Epithelial cell of esophagus (primary cell): ENCODE data around the gene CHAF1A.

Experiments
- DNase-seq: peaks from one replicate; pipeline ENCODE4 v3.0.0; 2010; ENCODE audit warnings: low read depth
- H3K4me3 ChIP-seq: 2 replicates; pipeline ENCODE4 v1.5.1; 2011; ENCODE audit warnings: mild to moderate bottlenecking, low read length, control low read depth
- TF ChIP-seq, protein P1 (sequence below): IDR thresholded peaks from 2 replicates; pipeline ENCODE4 v1.5.1; 2011; ENCODE audit warnings: low read depth, mild to moderate bottlenecking, low read length, control low read depth, inconsistent platforms; ENCODE audit not compliant: insufficient read depth; ENCODE audit errors: missing control alignments

Gene CHAF1A

DNA sequence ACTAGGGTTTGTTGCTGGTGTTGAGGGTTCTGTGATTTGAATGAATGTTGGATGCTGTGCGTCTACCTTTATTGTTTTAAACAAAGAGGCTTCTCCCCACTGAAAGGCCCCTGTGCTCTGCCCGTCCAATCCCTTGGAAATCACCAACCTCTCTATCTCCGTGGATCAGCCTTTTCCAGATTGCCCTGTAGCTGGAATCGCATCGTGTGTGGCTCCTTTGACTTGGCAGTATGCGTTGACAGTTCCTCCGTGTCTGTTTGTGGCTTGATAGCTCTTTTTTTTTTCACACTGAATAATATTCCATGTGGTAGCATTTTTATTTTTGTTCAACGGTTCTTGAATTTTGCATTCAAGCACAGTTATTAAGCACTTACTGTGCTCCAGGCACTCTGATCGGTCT lies 32.0 kb downstream of the CHAF1A start:
- H3K4me3 ChIP-seq = no peak overlapping the region
- TF ChIP-seq, protein P1, sequence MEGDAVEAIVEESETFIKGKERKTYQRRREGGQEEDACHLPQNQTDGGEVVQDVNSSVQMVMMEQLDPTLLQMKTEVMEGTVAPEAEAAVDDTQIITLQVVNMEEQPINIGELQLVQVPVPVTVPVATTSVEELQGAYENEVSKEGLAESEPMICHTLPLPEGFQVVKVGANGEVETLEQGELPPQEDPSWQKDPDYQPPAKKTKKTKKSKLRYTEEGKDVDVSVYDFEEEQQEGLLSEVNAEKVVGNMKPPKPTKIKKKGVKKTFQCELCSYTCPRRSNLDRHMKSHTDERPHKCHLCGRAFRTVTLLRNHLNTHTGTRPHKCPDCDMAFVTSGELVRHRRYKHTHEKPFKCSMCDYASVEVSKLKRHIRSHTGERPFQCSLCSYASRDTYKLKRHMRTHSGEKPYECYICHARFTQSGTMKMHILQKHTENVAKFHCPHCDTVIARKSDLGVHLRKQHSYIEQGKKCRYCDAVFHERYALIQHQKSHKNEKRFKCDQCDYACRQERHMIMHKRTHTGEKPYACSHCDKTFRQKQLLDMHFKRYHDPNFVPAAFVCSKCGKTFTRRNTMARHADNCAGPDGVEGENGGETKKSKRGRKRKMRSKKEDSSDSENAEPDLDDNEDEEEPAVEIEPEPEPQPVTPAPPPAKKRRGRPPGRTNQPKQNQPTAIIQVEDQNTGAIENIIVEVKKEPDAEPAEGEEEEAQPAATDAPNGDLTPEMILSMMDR = no peak
- DNase-seq = no peak

DNA sequence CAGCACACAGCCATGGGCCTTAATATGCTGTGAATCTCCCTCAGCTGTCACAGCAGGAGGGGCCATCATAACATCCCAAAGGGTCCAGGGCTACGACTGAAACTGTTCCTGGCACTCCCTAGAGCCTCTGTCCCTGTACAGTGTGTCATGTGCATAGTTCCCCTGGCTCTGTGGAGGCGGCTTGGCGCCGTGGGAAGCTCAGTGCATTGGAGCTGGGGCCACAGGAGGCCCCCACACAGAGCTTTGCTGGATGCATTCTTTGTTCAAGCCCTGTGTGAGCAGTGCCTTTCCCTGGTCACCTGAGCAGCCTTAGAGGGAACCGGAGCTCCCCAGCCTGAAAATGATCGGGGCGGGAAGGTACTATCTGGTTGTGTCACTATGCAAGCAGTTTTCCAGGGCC lies 33.8 kb downstream of the CHAF1A start:
- no peak for DNase-seq
- no peak overlapping the region for H3K4me3 ChIP-seq
- TF ChIP-seq, protein P1 = no peak

DNA sequence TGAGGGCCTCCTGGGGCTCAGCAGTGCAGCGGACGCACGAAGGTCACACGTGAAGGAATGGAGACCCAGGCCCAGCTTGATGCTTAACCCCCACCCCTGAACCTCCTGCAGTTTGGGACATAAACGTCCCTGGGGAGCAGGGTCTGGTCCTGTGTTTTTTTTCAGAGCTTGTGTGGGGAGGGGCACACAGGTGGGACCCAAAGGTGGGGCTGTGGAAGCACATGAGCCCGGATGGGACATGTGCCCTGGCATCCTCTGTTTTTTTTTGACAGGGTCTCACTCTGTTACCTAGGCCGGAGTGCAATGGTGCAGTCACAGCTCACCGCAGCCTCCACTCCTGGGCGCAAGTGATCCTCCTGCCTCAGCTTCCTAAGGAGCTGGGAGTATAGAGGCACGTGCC lies 34.7 kb downstream of the CHAF1A start:
- DNase-seq = no peak
- no peak overlapping the region for H3K4me3 ChIP-seq
- TF ChIP-seq, protein P1 = no peak

DNA sequence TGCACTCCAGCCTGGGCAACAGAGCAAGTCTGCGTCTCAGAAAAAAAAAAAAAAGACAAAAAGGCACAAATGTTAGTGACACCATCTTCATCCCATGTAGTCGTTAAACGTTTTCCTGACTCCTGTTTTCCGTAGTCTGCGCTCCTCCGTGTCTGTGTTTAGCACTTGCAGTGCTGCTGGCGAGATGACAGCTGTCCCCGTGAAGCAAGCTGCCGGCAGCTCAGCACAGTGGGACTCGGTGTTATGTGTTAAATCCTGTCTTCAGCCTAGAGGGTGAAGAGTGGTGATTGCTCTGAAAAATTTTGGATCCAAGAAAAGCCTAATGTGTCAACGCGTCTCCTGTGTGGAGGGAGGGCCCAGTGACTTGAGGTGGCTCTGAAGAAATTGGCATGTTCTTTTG lies 36.8 kb downstream of the CHAF1A start:
- DNase-seq = no peak
- TF ChIP-seq, protein P1 = no peak
- H3K4me3 ChIP-seq = no peak overlapping the region

DNA sequence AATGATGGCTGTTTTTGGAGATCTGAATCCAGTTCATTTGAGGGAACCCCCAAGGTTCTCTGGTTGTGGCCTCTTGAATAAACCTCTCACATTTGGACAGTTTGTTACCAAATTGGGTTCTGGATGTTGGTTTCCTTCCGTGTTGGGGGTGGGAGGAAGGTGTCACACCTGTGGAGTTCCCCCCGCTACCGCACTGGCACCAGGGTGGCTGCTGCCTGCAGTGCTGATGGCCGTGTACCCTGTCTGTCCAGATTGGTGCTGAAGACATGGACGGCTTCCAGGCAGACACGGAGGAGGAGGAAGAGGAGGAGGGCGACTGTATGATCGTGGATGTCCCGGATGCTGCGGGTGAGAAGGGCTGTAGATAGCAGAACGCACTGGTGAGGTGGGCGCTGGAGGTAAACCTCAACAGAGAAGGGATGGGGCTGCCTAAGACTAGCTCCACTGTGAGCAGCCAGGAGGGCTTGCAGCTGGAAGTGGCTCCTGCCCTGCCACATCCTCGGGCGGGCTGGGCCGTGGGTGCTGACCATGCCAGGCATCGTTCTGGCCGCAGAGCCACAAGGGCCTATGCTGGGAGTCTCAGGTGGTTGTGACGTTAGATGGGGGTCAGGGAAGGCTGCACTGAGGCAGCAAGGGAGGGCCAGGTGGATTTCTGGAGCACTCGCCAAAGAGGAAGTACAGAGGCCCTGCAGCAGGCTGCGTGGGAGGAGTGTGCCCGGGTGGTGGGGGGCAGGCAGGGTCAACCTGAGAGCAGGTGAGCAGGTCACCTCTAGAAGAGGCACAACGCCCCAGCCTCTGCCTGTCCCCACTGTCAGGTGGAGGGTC lies 39.8 kb downstream of the CHAF1A start:
- TF ChIP-seq, protein P1 = no peak
- no peak overlapping the region for H3K4me3 ChIP-seq
- no peak for DNase-seq

DNA sequence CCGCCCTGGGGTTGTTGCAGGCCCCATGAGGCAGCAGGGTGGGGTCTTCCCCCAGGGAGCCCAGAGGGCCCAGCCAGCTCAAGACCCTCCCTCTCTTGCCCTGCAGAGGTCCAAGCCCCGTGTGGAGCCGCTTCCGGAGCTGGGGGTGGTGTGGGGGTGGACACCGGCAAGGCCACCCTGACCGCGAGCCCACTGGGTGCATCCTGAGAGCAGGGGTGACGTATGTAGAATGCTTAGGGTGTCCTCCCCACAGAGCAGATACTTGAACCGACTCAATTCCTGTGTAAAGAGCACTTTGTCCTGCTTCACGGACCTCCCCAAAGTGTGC lies 40.3 kb downstream of the CHAF1A start:
- no peak for DNase-seq
- no peak overlapping the region for H3K4me3 ChIP-seq
- TF ChIP-seq, protein P1 = no peak

DNA sequence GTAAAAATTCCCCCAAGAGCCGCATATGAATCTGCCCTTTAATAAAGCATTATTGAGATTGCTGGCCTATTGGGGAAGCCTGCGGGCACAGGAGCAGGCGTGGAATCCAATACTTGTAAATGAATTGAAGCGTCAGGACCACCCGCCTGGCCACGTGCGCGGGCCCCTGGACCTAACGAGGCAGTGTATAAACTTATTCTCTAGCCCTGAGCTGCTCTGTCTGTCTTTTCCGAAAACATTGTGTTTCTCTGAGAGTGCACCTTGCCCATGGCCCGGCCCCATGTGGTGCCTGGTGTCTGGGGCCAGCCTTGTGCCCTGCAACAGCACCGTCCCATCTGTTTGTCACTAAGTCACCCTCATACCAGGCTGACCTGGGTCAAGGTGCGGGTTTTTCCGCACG lies 40.7 kb downstream of the CHAF1A start:
- no peak for DNase-seq
- H3K4me3 ChIP-seq = no peak overlapping the region
- TF ChIP-seq, protein P1 = no peak
